Activated CD8-positive, alpha-beta T cell treated with anti-CD3 and anti-CD28 coated beads for 36 hours (primary cell): ENCODE data around the gene PMPCA. TPM values are rescaled to one million over a fixed set of nuclear protein-coding genes. Genes with fewer than 3 reads are reported as not detected.

Source experiments
- ATAC-seq: fragments of 200-7000 bp; cut with Tn5 transposase; one replicate; pipeline ENCODE4 v1.10.0; 2021; ENCODE audit warnings: mild to moderate bottlenecking, moderate library complexity
- CTCF ChIA-PET: fragments of 350-600 bp; sonication (Branson Sonifier 250); formaldehyde crosslinking; loops from one replicate; lab custom pipeline; 2021; ENCODE audit warnings: antibody characterized with exemption; lab: Charles Lee
- POLR2A ChIA-PET: fragments of 350-600 bp; sonication (Branson Sonifier 250); formaldehyde crosslinking; loops from one replicate; lab custom pipeline; 2021; ENCODE audit warnings: antibody characterized with exemption; lab: Charles Lee
- DNase-seq: peaks from one replicate; pipeline ENCODE4 v3.0.0-alpha.2; 2020
- H3K27ac Mint-ChIP-seq: one replicate; pipeline ENCODE4 v1.8.0; 2021; ENCODE audit warnings: mild to moderate bottlenecking, mixed read lengths
- H3K27me3 Mint-ChIP-seq: one replicate; pipeline ENCODE4 v1.8.0; 2021; ENCODE audit warnings: mixed read lengths
- H3K36me3 Mint-ChIP-seq: one replicate; pipeline ENCODE4 v1.8.0; 2021; ENCODE audit warnings: low read depth, mixed read lengths
- H3K4me1 Mint-ChIP-seq: one replicate; pipeline ENCODE4 v1.8.0; 2021; ENCODE audit warnings: low read depth, mixed read lengths
- H3K4me3 Mint-ChIP-seq: one replicate; pipeline ENCODE4 v1.8.0; 2021; ENCODE audit warnings: mild to moderate bottlenecking, moderate library complexity, mixed read lengths
- H3K9me3 Mint-ChIP-seq: one replicate; pipeline ENCODE4 v1.8.0; 2021; ENCODE audit warnings: mixed read lengths
- intact Hi-C: fragments of 100-400 bp; cut with micrococcal nuclease; formaldehyde crosslinking; loops from one replicate; pipeline ENCODE4 v1.10.0; 2022
- total RNA-seq, 2 experiments: library from RNA; stranded (reverse); gene quantifications; one replicate each; pipeline ENCODE4 v1.2.3, GENCODE V29; 2021
- TF ChIP-seq, protein P1 (sequence below): fragments of 200-600 bp; IDR thresholded peaks from one replicate; pipeline ENCODE4 v1.8.0; 2022; ENCODE audit warnings: antibody characterized with exemption, mild to moderate bottlenecking

PMPCA gene
- total RNA-seq, 2 experiments from 2014 or later: 128 to 140 TPM

DNA sequence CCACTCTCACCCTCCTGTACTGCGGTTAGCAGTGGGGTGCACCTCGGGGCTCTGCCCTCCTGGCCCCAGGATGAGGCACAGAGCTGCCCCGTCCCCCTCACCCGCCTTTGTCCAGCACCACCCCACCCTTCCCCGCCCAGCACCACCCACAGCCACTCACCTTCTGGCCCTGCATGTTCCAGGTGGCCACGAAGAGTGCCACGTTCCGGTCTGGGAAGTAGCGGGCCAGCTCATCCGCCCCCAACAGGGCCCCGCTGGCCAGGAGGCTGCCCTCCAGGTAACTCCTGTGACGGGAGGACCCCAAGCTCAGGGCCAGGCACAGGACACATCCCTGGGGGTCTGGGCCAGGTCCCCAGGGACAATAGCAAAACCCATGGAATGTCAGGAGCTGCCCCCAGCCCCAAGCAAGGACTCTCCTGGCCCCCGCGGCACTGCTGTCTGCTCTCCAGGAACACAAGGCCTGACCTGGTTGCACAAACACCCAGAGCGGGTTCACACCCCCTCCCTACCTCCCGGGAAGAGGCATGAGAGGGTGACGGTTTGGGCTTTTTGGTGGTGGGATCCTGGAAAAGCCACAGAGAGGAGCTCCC lies 24.2 kb downstream of the PMPCA start:
- no peak overlapping the region for H3K27ac Mint-ChIP-seq
- no peaks in the 10 kb centered on the region for H3K27me3 Mint-ChIP-seq
- DNase-seq (no peak), ATAC-seq (no peak)
- no peaks in the 10 kb centered on the region for H3K9me3 Mint-ChIP-seq
- H3K4me3 Mint-ChIP-seq: no peak overlapping the region
- CTCF ChIA-PET: no interaction called here
- H3K4me1 Mint-ChIP-seq: peaks cover 20% of the 10 kb centered on the region
- TF ChIP-seq, protein P1, sequence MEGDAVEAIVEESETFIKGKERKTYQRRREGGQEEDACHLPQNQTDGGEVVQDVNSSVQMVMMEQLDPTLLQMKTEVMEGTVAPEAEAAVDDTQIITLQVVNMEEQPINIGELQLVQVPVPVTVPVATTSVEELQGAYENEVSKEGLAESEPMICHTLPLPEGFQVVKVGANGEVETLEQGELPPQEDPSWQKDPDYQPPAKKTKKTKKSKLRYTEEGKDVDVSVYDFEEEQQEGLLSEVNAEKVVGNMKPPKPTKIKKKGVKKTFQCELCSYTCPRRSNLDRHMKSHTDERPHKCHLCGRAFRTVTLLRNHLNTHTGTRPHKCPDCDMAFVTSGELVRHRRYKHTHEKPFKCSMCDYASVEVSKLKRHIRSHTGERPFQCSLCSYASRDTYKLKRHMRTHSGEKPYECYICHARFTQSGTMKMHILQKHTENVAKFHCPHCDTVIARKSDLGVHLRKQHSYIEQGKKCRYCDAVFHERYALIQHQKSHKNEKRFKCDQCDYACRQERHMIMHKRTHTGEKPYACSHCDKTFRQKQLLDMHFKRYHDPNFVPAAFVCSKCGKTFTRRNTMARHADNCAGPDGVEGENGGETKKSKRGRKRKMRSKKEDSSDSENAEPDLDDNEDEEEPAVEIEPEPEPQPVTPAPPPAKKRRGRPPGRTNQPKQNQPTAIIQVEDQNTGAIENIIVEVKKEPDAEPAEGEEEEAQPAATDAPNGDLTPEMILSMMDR: no peak
- POLR2A ChIA-PET: interaction anchor here (0.5 to 1.2 kb wide), 4 partner anchors 10 to 24 kb away, joined by 3 to 5 read pairs (median 4); no protein-coding TSS in a partner anchor
- H3K36me3 Mint-ChIP-seq: peaks cover 3% of the 10 kb centered on the region
- intact Hi-C loops: no loop called here

GRCh38 chr9:136436055-136436634 lies 25.7 kb downstream of the PMPCA start:
- intact Hi-C loops: no loop called here
- Mint-ChIP-seq H3K36me3 (peaks cover 3% of the 10 kb centered on the region), H3K27ac (no peak overlapping the region), H3K27me3 (no peaks in the 10 kb centered on the region), H3K9me3 (no peaks in the 10 kb centered on the region), H3K4me3 (peak overlapping the region; percentile 83), H3K4me1 (peaks cover 24% of the 10 kb centered on the region)
- no peak for DNase-seq
- ChIA-PET POLR2A (interaction anchor here (0.7 to 1.0 kb wide), 2 partner anchors 27 to 35 kb away, joined by 3 read pairs; no protein-coding TSS in a partner anchor), CTCF (interaction anchor here (0.9 to 1.4 kb wide), 2 partner anchors 27 to 196 kb away, joined by 3 to 4 read pairs; no protein-coding TSS in a partner anchor)
- TF ChIP-seq, protein P1: no peak
- ATAC-seq: no peak

- POLR2A ChIA-PET: interaction anchor here (1.0 to 1.1 kb wide), 2 partner anchors 8 to 26 kb away, joined by 3 read pairs; no protein-coding TSS in a partner anchor
- no peak for DNase-seq
- intact Hi-C loops: no loop called here
Observed at GRCh38 chr9:136437430-136437829, 27.0 kb downstream of the PMPCA start.

GRCh38 chr9:136437839-136438547 lies 27.5 kb downstream of the PMPCA start:
- TF ChIP-seq, protein P1: no peak
- Mint-ChIP-seq H3K4me3 (peak overlapping the region; percentile 83), H3K4me1 (peaks cover 24% of the 10 kb centered on the region), H3K36me3 (peaks cover 11% of the 10 kb centered on the region), H3K9me3 (no peaks in the 10 kb centered on the region), H3K27me3 (no peaks in the 10 kb centered on the region), H3K27ac (peak overlapping the region; percentile 25)
- CTCF ChIA-PET: interaction anchor here (1.5 to 1.8 kb wide), 4 partner anchors 28 to 37 kb away, joined by 5 to 8 read pairs (median 6); no protein-coding TSS in a partner anchor
- intact Hi-C loops: no loop called here
- POLR2A ChIA-PET: interaction anchor here (1.0 to 1.3 kb wide), 3 partner anchors 8 to 27 kb away, joined by 3 to 5 read pairs (median 3); no protein-coding TSS in a partner anchor
- DNase-seq (no peak), ATAC-seq (no peak)

More at GRCh38 chr9:136437430-136437829, 27.0 kb downstream of the PMPCA start:
- Mint-ChIP-seq H3K4me3 (peak overlapping the region; percentile 83), H3K9me3 (no peaks in the 10 kb centered on the region), H3K27ac (no peak overlapping the region), H3K27me3 (no peaks in the 10 kb centered on the region), H3K4me1 (peaks cover 24% of the 10 kb centered on the region), H3K36me3 (peaks cover 7% of the 10 kb centered on the region)
- TF ChIP-seq, protein P1: no peak
- CTCF ChIA-PET: no interaction called here
- no peak for ATAC-seq
